Tibial nerve (tissue), 4 donors: Measurements from ENCODE around the gene MITF. TPM values are rescaled to one million over a fixed set of nuclear protein-coding genes. Genes with fewer than 3 reads are reported as not detected.

Source experiments
- DNase-seq, 2 donors: peaks; one replicate each; pipeline ENCODE4 v3.0.0-alpha.2; 2019; ENCODE audit warnings: low spot score in 2 of 2
- H3K27ac ChIP-seq, 4 donors: fragments of 200-600 bp; sonication (generic) in 3 of 4; one replicate each; pipeline ENCODE4 v1.5.1; 2017 to 2019; ENCODE audit warnings: mild to moderate bottlenecking in 1 of 4
- H3K27me3 ChIP-seq, 2 donors: fragments of 200-600 bp; sonication (generic) in 1 of 2; one replicate each; pipeline versions ENCODE4 v1.5.1 to v1.6.0; 2017 to 2019
- H3K36me3 ChIP-seq, 3 donors: fragments of 200-600 bp; sonication (generic); one replicate each; pipeline ENCODE4 v1.5.1; 2018 to 2019
- H3K4me1 ChIP-seq, 4 donors: fragments of 200-600 bp; sonication (generic) in 3 of 4; one replicate each; pipeline ENCODE4 v1.5.1; 2017 to 2019
- H3K4me3 ChIP-seq, 4 donors: fragments of 200-600 bp; sonication (generic) in 3 of 4; one replicate each; pipeline ENCODE4 v1.5.1; 2017 to 2019; ENCODE audit warnings: mild to moderate bottlenecking in 1 of 4, moderate library complexity in 1 of 4
- H3K9me3 ChIP-seq, 4 donors: fragments of 200-600 bp; sonication (generic) in 3 of 4; one replicate each; pipeline ENCODE4 v1.5.1; 2017 to 2019
- EP300 ChIP-seq, 2 donors: sonication (generic); formaldehyde crosslinking; IDR thresholded peaks; one replicate each; pipeline ENCODE4 v1.6.1; 2017; ENCODE audit warnings: antibody characterized with exemption in 2 of 2, mild to moderate bottlenecking in 1 of 2
- POLR2A ChIP-seq, 2 donors: fragments of 450-650 bp; IDR thresholded peaks; one replicate each; pipeline ENCODE4 v1.6.1; 2017; ENCODE audit warnings: antibody characterized with exemption in 2 of 2, mild to moderate bottlenecking in 2 of 2, moderate library complexity in 2 of 2
- WGBS, 2 donors: methylation state at CpG; one replicate each; pipeline ENCODE4 v1.1.5; 2018; 5-methylcytosine and 5-hydroxymethylcytosine counted together
- total RNA-seq, 4 donors: library from RNA; depleted of rRNA; stranded (reverse); fragments of >200 nt; gene quantifications; one replicate each; pipeline ENCODE4 v1.1.0, GENCODE V29; 2016
- TF ChIP-seq, protein P1 (sequence below), 5 experiments: fragments of 200-600 bp in 3 of 5; fragments of 450-650 bp in 2 of 5; sonication (generic) in 3 of 5; IDR thresholded peaks; one replicate each; pipeline ENCODE4 v1.5.1; 2016 to 2019; ENCODE audit warnings: antibody characterized with exemption in 5 of 5, mild to moderate bottlenecking in 3 of 5, moderate library complexity in 2 of 5

The MITF gene
- total RNA-seq, 4 donors from 2014 or later = 10.3 to 26.9 (median 15.5) TPM

DNA sequence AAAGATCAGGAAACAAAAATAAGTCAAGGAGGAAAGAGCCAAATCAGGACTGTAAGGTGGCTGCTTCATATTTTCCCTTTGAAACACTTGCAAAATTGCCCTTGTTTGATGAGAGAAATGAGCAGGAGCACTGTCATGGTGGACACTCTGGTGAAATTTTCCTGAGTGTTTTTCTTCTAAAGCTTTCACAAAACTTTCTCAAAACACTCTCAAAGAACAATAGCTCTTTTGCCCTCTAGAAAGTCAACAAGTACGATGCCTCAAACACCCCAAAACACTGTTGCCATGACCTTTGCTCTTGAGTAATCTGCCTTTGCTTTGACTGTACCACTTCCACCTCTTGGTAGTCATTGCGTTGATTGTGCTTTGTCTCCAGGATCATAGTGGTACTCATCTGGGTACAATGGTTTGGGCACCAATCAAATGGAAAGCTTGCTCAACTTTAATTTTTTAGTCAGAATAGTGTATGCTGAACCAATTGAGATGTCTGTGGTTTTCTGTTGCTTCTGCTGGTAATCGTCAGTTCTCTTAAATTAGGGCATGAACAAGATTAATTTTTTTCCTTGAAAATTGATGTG, 13.2 kb upstream of the MITF start:
- 76 to 79% methylated on average over 3 of the region's 3 CpGs for WGBS, 2 donors
- TF ChIP-seq EP300 (IDR thresholded peaks at IDR 0.05) (no peak), POLR2A (IDR thresholded peaks at IDR 0.05) (no peak)
- TF ChIP-seq, protein P1, sequence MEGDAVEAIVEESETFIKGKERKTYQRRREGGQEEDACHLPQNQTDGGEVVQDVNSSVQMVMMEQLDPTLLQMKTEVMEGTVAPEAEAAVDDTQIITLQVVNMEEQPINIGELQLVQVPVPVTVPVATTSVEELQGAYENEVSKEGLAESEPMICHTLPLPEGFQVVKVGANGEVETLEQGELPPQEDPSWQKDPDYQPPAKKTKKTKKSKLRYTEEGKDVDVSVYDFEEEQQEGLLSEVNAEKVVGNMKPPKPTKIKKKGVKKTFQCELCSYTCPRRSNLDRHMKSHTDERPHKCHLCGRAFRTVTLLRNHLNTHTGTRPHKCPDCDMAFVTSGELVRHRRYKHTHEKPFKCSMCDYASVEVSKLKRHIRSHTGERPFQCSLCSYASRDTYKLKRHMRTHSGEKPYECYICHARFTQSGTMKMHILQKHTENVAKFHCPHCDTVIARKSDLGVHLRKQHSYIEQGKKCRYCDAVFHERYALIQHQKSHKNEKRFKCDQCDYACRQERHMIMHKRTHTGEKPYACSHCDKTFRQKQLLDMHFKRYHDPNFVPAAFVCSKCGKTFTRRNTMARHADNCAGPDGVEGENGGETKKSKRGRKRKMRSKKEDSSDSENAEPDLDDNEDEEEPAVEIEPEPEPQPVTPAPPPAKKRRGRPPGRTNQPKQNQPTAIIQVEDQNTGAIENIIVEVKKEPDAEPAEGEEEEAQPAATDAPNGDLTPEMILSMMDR (IDR thresholded peaks at IDR 0.05) = no peak
- no peaks in the 10 kb centered on the region for H3K27me3 ChIP-seq
- H3K36me3 ChIP-seq = no peaks in the 10 kb centered on the region
- H3K9me3 ChIP-seq = no peaks in the 10 kb centered on the region
- no peak overlapping the region for H3K4me3 ChIP-seq
- DNase-seq = no peak
- no peak overlapping the region for H3K27ac ChIP-seq
- H3K4me1 ChIP-seq = no peaks in the 10 kb centered on the region

DNA sequence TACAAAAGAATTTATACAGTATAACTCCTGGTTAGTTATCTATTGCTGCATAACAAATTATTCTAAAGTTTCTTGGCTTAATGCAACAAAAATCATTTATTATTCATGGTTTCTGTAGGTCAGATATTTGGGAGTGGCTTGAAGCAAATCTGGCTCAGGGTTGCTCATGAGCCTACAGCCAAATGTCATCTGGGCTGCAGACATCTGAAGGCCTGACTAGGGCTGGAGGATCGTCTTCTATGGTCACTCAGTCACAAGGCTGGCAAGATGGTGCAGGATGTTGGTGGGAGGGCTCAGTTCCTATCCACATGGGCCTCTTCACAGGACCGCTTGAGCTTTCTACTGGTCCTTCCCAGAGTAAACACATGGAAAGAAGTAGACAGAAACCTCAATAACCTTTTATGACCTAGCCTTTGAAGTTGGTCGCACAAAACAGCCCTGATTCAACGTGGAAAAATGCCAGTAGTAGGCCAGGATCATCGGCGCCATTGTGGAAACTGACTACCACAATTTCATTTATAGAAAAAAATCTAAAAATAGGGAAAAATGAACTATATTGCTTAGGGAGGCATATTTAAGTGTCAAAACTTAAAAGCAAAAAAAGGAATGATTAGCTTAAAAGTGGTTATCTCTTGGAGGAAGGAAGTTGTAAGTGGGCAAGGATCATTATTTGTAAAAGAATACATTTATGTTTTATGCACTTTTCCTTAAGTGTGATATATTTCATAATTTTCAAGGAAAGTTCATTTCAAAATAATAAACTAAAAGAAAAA, 9.9 kb upstream of the MITF start:
- no peaks in the 10 kb centered on the region for H3K27me3 ChIP-seq
- H3K36me3 ChIP-seq = no peaks in the 10 kb centered on the region
- H3K27ac ChIP-seq = no peak overlapping the region
- 69 to 80% methylated on average over 6 of the region's 6 CpGs for WGBS, 2 donors
- DNase-seq = no peak
- TF ChIP-seq POLR2A (IDR thresholded peaks at IDR 0.05) = no peak
- no peak for TF ChIP-seq EP300 (IDR thresholded peaks at IDR 0.05)
- TF ChIP-seq, protein P1 (IDR thresholded peaks at IDR 0.05) = no peak
- no peak overlapping the region for H3K4me3 ChIP-seq
- H3K9me3 ChIP-seq = no peaks in the 10 kb centered on the region
- H3K4me1 ChIP-seq = no peaks in the 10 kb centered on the region

DNA sequence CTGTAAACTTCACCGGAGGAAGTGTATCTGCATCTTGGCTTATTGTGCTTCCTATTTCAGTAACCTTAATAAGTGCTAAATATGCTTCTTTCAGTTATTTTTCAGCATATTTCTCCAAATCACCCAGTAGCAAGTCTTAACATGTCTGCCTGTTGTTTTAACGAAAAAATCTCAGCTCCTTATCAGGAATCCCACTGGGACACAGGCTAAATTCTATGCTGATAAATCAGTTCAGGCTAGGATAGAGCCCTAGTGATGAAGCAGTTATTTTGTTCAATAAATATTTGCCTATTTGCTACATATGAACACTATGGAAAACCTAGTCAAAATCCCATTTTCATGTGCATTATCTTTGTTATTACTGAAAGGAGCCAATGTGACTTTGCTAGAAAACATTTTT, 8.2 kb upstream of the MITF start:
- Histone ChIP-seq H3K9me3 (no peaks in the 10 kb centered on the region), H3K27me3 (no peaks in the 10 kb centered on the region), H3K36me3 (no peaks in the 10 kb centered on the region), H3K4me3 (no peak overlapping the region), H3K4me1 (no peaks in the 10 kb centered on the region), H3K27ac (no peak overlapping the region)
- DNase-seq = no peak
- 60 to 73% methylated on average over 2 of the region's 2 CpGs for WGBS, 2 donors
- TF ChIP-seq EP300 (IDR thresholded peaks at IDR 0.05) = no peak
- TF ChIP-seq, protein P1 (IDR thresholded peaks at IDR 0.05) = no peak
- TF ChIP-seq POLR2A (IDR thresholded peaks at IDR 0.05) = no peak

DNA sequence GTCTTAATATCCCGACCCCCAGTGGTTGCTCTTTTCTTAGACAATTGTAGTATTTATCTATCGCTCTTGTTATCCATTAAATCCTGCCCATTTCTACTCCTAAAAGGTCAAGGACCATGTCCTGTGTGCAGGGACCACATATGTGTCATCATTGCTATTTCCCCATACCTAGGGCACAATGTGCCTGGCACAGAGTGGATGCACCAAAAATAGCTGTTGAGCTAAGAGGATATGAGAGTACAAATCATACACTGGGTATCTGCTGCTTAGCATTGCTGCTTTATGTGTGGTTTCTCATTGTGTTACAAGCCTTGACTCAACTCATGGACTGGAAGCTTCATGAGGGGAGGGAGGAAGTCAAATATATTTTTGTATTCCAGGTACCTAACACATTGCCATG, 3.4 kb upstream of the MITF start:
- no peak overlapping the region for H3K27ac ChIP-seq
- H3K4me3 ChIP-seq = no peak overlapping the region
- TF ChIP-seq, protein P1 (IDR thresholded peaks at IDR 0.05) = no peak
- TF ChIP-seq EP300 (IDR thresholded peaks at IDR 0.05) = no peak
- H3K4me1 ChIP-seq = peaks cover 0 to 18% (median 4%) of the 10 kb centered on the region in 4 donors
- H3K27me3 ChIP-seq = no peaks in the 10 kb centered on the region
- no peaks in the 10 kb centered on the region for H3K9me3 ChIP-seq
- no peaks in the 10 kb centered on the region for H3K36me3 ChIP-seq
- WGBS, 2 donors = 75 to 82% methylated on average over 2 of the region's 2 CpGs
- no peak for DNase-seq

DNA sequence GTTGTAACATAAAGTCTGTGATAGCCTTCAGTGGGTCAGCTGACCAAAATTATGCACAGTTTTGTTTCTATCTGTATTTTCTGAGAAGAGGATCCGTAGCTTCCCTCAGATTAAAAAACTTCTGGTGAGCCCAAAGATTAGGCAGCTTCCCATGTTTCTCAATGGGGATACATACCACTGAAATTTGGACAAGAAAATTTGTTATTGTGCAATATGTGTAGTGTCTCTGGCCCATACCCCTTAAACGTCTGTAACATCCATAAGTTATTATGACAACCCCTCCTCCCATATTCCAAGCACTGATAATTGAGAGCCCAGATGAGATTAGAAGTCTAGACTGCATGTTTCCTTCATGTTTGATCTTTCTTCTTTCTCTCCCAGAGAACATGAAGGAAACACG, 1.9 kb upstream of the MITF start:
- Histone ChIP-seq H3K36me3 (no peaks in the 10 kb centered on the region), H3K4me3 (no peak overlapping the region), H3K4me1 (peaks cover 0 to 27% (median 4%) of the 10 kb centered on the region in 4 donors), H3K27me3 (no peaks in the 10 kb centered on the region), H3K27ac (no peak overlapping the region), H3K9me3 (no peaks in the 10 kb centered on the region)
- TF ChIP-seq EP300 (IDR thresholded peaks at IDR 0.05) (no peak), POLR2A (IDR thresholded peaks at IDR 0.05) (no peak)
- TF ChIP-seq, protein P1 (IDR thresholded peaks at IDR 0.05) = no peak
- WGBS, 2 donors = 68 to 73% methylated on average over 3 of the region's 3 CpGs
- DNase-seq = no peak
